B cell (primary cell): ENCODE data around the gene CAMK1D. TPM values are rescaled to one million over a fixed set of nuclear protein-coding genes. Genes with fewer than 3 reads are reported as not detected.

ENCODE experiments used
- ATAC-seq: fragments of 200-7000 bp; cut with Tn5 transposase; one replicate; pipeline ENCODE4 v1.10.0; 2021; ENCODE audit warnings: low read depth, mild to moderate bottlenecking, moderate number of reproducible peaks, moderate library complexity
- CTCF ChIA-PET: fragments of 350-600 bp; sonication (Branson Sonifier 250); formaldehyde crosslinking; loops from one replicate; lab custom pipeline; 2021; ENCODE audit warnings: antibody characterized with exemption, inconsistent platforms; lab: Charles Lee
- POLR2A ChIA-PET: fragments of 350-600 bp; sonication (Branson Sonifier 250); formaldehyde crosslinking; loops from one replicate; lab custom pipeline; 2021; ENCODE audit warnings: antibody characterized with exemption; lab: Charles Lee
- DNase-seq: peaks from one replicate; pipeline ENCODE4 v3.0.0; 2013
- H2AFZ ChIP-seq: 2 replicates; pipeline ENCODE4 v1.6.1; 2012; ENCODE audit warnings: mild to moderate bottlenecking, low read depth, low read length; ENCODE audit not compliant: insufficient read depth, poor library complexity, severe bottlenecking
- H3K27ac ChIP-seq, 2 donors: 1 replicate in 1 of 2; 2 replicates in 1 of 2; pipeline ENCODE4 v1.5.1; 2012 to 2013; ENCODE audit warnings: low read length in 2 of 2, mild to moderate bottlenecking in 2 of 2, moderate library complexity in 1 of 2
- H3K27me3 ChIP-seq, 4 experiments: fragments of 200-600 bp in 1 of 4; sonication (generic) in 1 of 4; replicated peaks in 1 of 4; 1 replicate in 2 of 4; 2 replicates in 2 of 4; pipeline versions ENCODE4 v1.6.1 to v1.7.0; 2013 to 2016; ENCODE audit warnings: low read length in 3 of 4, mild to moderate bottlenecking in 2 of 4, mixed read lengths in 1 of 4, moderate library complexity in 1 of 4; ENCODE audit not compliant: insufficient read depth in 4 of 4, control insufficient read depth in 3 of 4; ENCODE audit errors: control extremely low read depth in 1 of 4
- H3K36me3 ChIP-seq, 2 experiments: replicated peaks in 1 of 2; 1 replicate in 1 of 2; 2 replicates in 1 of 2; pipeline versions ENCODE4 v1.6.1 to v1.7.1; 2013; ENCODE audit warnings: low read length in 1 of 2; ENCODE audit not compliant: insufficient read depth in 2 of 2, control insufficient read depth in 1 of 2; ENCODE audit errors: control extremely low read depth in 1 of 2, extremely low read depth in 1 of 2
- H3K4me1 ChIP-seq, 2 donors: fragments of 200-600 bp in 1 of 2; sonication (generic) in 1 of 2; 1 replicate in 1 of 2; 2 replicates in 1 of 2; pipeline versions ENCODE4 v1.5.1 to v1.6.1; 2013 to 2017; ENCODE audit warnings: low read length in 2 of 2; ENCODE audit not compliant: control insufficient read depth in 2 of 2, insufficient read depth in 2 of 2
- H3K4me2 ChIP-seq: replicated peaks from 2 replicates; pipeline ENCODE3; 2012; ENCODE audit warnings: mild to moderate bottlenecking, low read depth, low read length; ENCODE audit not compliant: poor library complexity, severe bottlenecking
- H3K4me3 ChIP-seq, 5 experiments: fragments of 200-600 bp in 1 of 5; sonication (generic) in 1 of 5; 1 replicate in 3 of 5; 2 replicates in 2 of 5; pipeline versions ENCODE4 v1.5.1 to v1.7.0; 2011 to 2016; ENCODE audit warnings: low read length in 4 of 5, mild to moderate bottlenecking in 4 of 5, low read depth in 2 of 5, control low read depth in 1 of 5, moderate library complexity in 1 of 5; ENCODE audit not compliant: insufficient read depth in 1 of 5; ENCODE audit errors: control extremely low read depth in 1 of 5, extremely low read depth in 1 of 5
- H3K79me2 ChIP-seq: fragments of 200-600 bp; sonication (generic); one replicate; pipeline ENCODE4 v1.6.0; 2016; ENCODE audit warnings: low read length; ENCODE audit not compliant: control insufficient read depth, insufficient read depth
- H3K9ac ChIP-seq: fragments of 200-600 bp; sonication (generic); 2 replicates; pipeline ENCODE4 v1.6.1; 2017; ENCODE audit warnings: mild to moderate bottlenecking, low read length, moderate library complexity
- H3K9me3 ChIP-seq, 3 donors: one replicate each; pipeline versions ENCODE4 v1.6.1 to v1.7.1; 2013; ENCODE audit warnings: low read length in 2 of 3; ENCODE audit not compliant: control insufficient read depth in 2 of 3, insufficient read depth in 1 of 3; ENCODE audit errors: control extremely low read depth in 1 of 3
- H4K20me1 ChIP-seq: 2 replicates; pipeline ENCODE4 v1.6.0; 2012; ENCODE audit warnings: mild to moderate bottlenecking, low read length; ENCODE audit not compliant: insufficient read depth, control insufficient read depth, poor library complexity, severe bottlenecking
- H3K27ac Mint-ChIP-seq: one replicate; pipeline ENCODE4 v1.8.0; 2021; ENCODE audit warnings: mixed read lengths
- H3K27me3 Mint-ChIP-seq: one replicate; pipeline ENCODE4 v1.8.0; 2021; ENCODE audit warnings: mixed read lengths
- H3K4me1 Mint-ChIP-seq: one replicate; pipeline ENCODE4 v1.8.0; 2021; ENCODE audit warnings: mixed read lengths
- H3K4me3 Mint-ChIP-seq: one replicate; pipeline ENCODE4 v1.8.0; 2021; ENCODE audit warnings: mixed read lengths
- H3K9me3 Mint-ChIP-seq: one replicate; pipeline ENCODE4 v1.8.0; 2022; ENCODE audit warnings: mixed read lengths; ENCODE audit not compliant: insufficient read depth
- EZH2 ChIP-seq: IDR thresholded peaks from 2 replicates; pipeline ENCODE4 v1.6.1; 2012; ENCODE audit warnings: borderline replicate concordance, low read depth, mild to moderate bottlenecking, moderate library complexity, low read length; ENCODE audit not compliant: insufficient read depth, poor library complexity, severe bottlenecking
- WGBS: methylation state at CpG from one replicate; pipeline ENCODE4 v1.1.5; 2013; ENCODE audit warnings: missing lambda C conversion rate; ENCODE audit not compliant: insufficient coverage; 5-methylcytosine and 5-hydroxymethylcytosine counted together
- intact Hi-C: fragments of 100-400 bp; cut with micrococcal nuclease; formaldehyde crosslinking; loops from one replicate; pipeline ENCODE4 v1.10.0; 2022
- polyA plus RNA-seq: library from polyadenylated mRNA; depleted of rRNA; stranded (reverse); fragments of >200 nt; gene quantifications from 2 replicates; pipeline ENCODE4 v1.2.3, GENCODE V29; 2012
- total RNA-seq, 2 donors: library from RNA; stranded (reverse); fragments of 120-200 nt in 1 of 2; gene quantifications; 1 replicate in 1 of 2; 2 replicates in 1 of 2; pipeline versions ENCODE4 v1.2.3 to v1.2.4, GENCODE V29; 2013 to 2022
- TF ChIP-seq, protein P1 (sequence below): fragments of 200-600 bp; IDR thresholded peaks from one replicate; pipeline ENCODE4 v1.8.0; 2022; ENCODE audit warnings: antibody characterized with exemption, mild to moderate bottlenecking

Gene CAMK1D
- total and polyA plus RNA-seq, 2 donors (not counting 1 experiment from before 2014, with no cell fraction given) = 34.1 to 69.7 TPM

DNA sequence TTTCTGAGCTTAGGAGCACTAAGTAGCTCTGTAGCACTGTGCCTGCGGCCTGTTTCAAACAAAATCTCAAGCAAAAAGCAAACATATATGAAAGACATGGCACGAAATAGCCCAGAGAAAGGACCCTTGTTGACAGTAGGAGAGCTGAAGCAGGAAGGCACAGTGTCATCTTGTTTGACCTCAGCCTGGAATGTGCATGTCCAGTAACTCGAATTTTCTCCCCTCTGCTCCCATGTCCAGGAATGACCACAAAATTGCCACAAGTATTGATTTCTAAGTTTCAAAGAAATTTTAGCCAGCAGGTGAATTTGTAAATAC, 351.2 kb downstream of the CAMK1D start:
- Histone ChIP-seq H3K27me3 (no peaks in the 10 kb centered on the region), H3K4me3 (no peak overlapping the region), H3K9ac (no peak overlapping the region), H3K79me2 (peaks cover 39% of the 10 kb centered on the region), H3K4me2 (no peak overlapping the region), H3K36me3 (peaks cover 5 to 10% of the 10 kb centered on the region in 2 experiments), H3K4me1 (no peaks in the 10 kb centered on the region), H3K9me3 (no peaks in the 10 kb centered on the region), H4K20me1 (peaks cover 53% of the 10 kb centered on the region), H2AFZ (no peak overlapping the region), H3K27ac (no peak overlapping the region)
- Mint-ChIP-seq H3K27ac (peak overlapping the region; percentile 6), H3K4me3 (no peak overlapping the region), H3K4me1 (peaks cover 5% of the 10 kb centered on the region), H3K27me3 (no peaks in the 10 kb centered on the region), H3K9me3 (no peaks in the 10 kb centered on the region)
- no CpG with 5 or more reads among the region's 3 CpGs for WGBS
- no peak for DNase-seq
- POLR2A ChIA-PET = no interaction called here
- no peak for ATAC-seq
- intact Hi-C loops = no loop called here
- TF ChIP-seq, protein P1, sequence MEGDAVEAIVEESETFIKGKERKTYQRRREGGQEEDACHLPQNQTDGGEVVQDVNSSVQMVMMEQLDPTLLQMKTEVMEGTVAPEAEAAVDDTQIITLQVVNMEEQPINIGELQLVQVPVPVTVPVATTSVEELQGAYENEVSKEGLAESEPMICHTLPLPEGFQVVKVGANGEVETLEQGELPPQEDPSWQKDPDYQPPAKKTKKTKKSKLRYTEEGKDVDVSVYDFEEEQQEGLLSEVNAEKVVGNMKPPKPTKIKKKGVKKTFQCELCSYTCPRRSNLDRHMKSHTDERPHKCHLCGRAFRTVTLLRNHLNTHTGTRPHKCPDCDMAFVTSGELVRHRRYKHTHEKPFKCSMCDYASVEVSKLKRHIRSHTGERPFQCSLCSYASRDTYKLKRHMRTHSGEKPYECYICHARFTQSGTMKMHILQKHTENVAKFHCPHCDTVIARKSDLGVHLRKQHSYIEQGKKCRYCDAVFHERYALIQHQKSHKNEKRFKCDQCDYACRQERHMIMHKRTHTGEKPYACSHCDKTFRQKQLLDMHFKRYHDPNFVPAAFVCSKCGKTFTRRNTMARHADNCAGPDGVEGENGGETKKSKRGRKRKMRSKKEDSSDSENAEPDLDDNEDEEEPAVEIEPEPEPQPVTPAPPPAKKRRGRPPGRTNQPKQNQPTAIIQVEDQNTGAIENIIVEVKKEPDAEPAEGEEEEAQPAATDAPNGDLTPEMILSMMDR = no peak
- no peak for TF ChIP-seq EZH2
- CTCF ChIA-PET = interaction anchor here (1.3 to 2.7 kb wide), 3 partner anchors 10 to 486 kb away, joined by 3 to 14 read pairs (median 6); no protein-coding TSS in a partner anchor

DNA sequence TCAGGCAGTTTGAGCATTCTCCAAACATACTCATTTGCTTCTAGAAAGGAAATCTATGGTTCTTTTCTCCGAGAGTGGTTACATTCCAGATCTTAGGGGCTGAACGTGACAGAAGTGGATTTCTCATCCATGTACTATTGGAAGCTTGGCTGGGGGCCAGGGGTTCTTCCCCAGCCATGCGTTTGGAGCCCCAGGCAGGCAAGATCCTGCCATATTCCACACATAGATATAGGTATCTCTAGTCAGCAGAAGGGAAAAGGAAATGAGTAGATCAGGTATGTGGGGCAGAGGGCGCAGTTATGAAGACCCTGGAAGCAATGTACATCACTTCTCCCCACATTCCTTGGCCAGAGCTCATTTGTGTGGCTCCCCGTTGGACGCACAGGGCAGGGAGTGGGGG, 352.3 kb downstream of the CAMK1D start:
- H4K20me1 ChIP-seq = peaks cover 53% of the 10 kb centered on the region
- H3K9me3 ChIP-seq = no peaks in the 10 kb centered on the region
- H3K27ac Mint-ChIP-seq = peak overlapping the region; percentile 6
- H3K36me3 ChIP-seq = peaks cover 5 to 10% of the 10 kb centered on the region in 2 experiments
- intact Hi-C loops = no loop called here
- ATAC-seq = no peak
- TF ChIP-seq EZH2 = no peak
- TF ChIP-seq, protein P1 = no peak
- WGBS = 75% methylated on average over 4 of the region's 6 CpGs
- no peaks in the 10 kb centered on the region for H3K27me3 ChIP-seq
- H3K4me1 Mint-ChIP-seq = peaks cover 7% of the 10 kb centered on the region
- H3K4me1 ChIP-seq = no peaks in the 10 kb centered on the region
- H3K27me3 Mint-ChIP-seq = no peaks in the 10 kb centered on the region
- CTCF ChIA-PET = interaction anchor here (2.1 to 2.8 kb wide), 2 partner anchors 9 to 11 kb away, joined by 5 to 15 read pairs; no protein-coding TSS in a partner anchor
- no peaks in the 10 kb centered on the region for H3K9me3 Mint-ChIP-seq
- H3K9ac ChIP-seq = no peak overlapping the region
- DNase-seq = no peak
- POLR2A ChIA-PET = no interaction called here
- H3K27ac ChIP-seq = no peak overlapping the region
- H3K4me3 Mint-ChIP-seq = no peak overlapping the region
- H2AFZ ChIP-seq = no peak overlapping the region
- H3K79me2 ChIP-seq = peaks cover 42% of the 10 kb centered on the region
- no peak overlapping the region for H3K4me2 ChIP-seq
- no peak overlapping the region for H3K4me3 ChIP-seq
